HG03520 (cell line): Measurements from ENCODE around the gene SLC38A6.
"Not testable (repeated sequence)": the region's sequence is repeated elsewhere in the genome, so short reads cannot be mapped to it uniquely, and the experiment has no call there.

Source experiments
- ATAC-seq: cut with Tn5 transposase; IDR thresholded peaks from one replicate; pipeline ENCODE4 v1.9.1; 2021; ENCODE audit warnings: mild to moderate bottlenecking, moderate library complexity; ENCODE audit not compliant: unreplicated experiment

SLC38A6 gene

DNA sequence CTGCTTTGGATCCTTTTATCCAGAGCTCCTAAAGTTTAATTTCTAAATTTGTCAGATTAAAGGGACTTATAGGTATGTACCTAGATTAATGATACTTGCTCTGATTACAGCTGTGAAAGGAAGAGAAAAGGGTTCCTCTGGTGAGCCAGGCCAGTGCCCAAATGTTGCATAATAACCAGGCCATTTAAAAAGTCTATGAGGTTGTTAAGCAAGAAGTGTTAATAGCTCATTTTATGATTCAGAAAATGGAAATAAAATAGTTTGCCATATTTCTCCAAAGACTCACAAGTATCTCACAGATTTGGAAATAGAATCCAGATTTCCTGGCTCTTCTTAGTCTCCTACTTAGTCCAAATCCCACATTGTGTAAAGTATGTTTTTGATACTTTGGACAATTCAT, 67.6 kb downstream of the SLC38A6 start:
- no peak for ATAC-seq

DNA sequence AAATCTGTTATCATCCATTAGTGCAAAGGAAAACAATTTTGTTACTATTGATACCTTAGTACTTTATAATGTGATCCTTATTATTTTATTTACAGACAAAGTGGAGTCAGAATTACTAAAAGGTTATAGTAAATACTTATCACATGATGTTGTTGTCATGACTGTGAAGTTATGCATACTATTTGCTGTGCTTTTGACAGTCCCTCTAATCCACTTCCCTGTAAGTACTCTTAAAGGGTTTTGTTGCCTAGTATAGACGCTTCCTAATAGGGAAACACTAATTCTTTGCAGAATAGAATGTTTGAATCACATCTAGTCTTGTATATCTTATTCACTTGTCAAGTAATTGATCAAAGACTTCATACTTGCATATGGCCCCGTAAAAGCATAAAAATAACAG, 69.4 kb downstream of the SLC38A6 start:
- no peak for ATAC-seq

DNA sequence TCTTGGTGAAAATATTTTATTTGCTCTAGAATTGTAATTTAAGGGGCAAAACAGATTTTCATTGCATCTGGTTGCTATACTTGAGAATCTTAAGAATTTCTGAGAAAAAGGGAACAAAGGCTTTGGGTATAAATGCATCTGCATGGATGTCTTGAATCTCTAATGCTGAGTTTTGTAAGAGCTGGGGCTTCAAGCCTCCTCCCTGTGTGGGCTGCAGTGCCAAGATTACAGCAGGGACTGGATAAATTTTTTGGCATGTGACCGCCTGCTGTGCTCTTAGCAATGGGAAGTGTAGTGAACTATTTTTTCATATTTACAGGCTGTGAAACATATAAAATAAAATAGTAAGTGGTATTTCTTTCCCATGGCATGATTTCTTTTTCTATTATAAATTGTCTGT, 70.0 kb downstream of the SLC38A6 start:
- no peak for ATAC-seq

DNA sequence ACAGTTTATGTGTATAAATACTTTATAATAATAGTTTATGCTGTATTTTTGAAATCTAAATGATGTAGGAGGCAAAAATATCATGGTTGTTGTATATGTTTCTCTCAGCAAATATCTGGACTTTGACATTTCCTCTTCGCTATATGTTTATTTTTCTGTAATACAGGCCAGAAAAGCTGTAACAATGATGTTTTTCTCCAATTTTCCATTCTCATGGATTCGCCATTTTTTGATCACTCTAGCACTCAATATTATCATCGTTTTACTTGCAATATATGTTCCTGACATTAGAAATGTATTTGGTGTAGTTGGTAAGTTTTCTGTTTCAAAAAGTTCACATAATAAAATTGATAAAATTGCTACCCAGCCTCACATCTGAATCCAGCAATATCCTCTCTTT, 70.6 kb downstream of the SLC38A6 start:
- ATAC-seq, result no peak

DNA sequence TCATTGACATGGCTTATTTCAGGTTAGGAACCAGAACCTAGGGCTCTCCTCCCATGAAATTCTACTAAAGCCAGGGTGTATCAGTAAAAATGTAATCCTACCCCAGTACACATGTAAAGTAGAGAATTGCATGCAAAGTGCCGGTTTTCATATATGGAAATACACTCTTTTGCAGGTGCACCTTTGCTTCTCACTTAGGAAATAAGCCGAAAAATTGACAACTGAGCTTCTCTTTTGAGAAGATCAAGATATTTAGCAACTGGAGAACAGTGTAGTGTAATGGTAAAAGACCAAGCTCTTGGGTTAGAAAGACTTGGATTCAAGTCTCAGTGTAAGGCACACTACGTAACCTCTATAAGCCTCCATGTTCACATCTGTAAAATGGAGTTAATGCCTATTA, 82.4 kb downstream of the SLC38A6 start:
- ATAC-seq, result no peak

DNA sequence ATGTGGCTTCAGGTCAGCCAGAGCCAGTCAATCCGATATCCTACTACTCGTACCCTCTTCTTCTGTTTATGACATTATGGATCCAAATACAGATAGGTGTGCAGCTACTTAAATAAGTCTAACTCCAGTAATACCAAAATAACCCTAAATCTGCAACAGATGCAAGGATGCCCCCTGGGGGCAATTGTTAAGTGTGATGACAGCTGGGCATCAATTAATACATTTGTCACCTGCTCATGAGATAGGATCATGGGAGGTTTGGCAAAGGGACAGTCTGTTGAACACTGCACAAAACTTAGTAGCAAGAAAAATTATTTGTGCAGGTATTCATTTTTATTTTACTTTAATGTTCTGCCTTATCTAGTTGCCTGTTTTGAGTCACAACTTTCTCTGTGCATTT, 83.2 kb downstream of the SLC38A6 start:
- no peak for ATAC-seq

DNA sequence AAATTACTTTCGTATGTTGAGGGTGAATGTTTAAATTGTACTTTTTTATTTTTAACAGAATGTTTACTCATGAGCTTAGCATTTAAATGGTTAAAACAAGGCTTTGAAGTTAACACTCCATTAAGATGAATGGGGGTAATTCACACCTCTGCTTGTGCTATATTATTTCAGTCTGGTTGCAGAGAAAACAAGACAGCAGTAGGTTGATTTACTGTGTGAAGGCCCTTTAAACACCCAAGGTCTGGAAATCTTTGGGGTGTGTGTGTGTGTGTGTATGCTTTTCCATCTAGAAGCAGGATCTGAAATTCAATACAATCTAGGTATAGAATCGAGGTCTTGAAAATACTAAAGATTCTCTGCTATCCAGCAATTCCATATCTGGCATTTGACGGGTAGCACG, 83.8 kb downstream of the SLC38A6 start:
- ATAC-seq, result no peak

GRCh38 chr14:61065656-61066055, 84.6 kb downstream of the SLC38A6 start:
- ATAC-seq, result no peak

DNA sequence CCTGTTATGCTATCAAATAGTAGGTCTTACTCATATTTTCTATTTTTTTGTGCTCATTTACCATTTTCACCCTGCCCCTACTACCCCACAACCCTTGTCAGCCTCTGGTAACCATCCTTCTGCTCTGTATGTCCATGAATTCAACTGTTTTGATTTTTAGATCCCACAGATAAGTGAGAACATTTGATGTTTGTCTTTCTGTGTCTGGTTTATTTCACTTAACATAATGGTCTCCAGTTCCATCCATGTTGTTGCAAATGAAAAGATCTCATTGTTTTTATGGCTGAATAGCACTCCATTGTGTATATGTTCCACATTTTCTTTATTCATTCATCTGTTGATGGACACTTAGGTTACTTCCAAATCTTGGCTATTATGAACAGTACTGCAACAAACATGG, 91.4 kb downstream of the SLC38A6 start:
- ATAC-seq, result not testable (repeated sequence)

GRCh38 chr14:61074852-61075251, 93.8 kb downstream of the SLC38A6 start:
- no peak for ATAC-seq

DNA sequence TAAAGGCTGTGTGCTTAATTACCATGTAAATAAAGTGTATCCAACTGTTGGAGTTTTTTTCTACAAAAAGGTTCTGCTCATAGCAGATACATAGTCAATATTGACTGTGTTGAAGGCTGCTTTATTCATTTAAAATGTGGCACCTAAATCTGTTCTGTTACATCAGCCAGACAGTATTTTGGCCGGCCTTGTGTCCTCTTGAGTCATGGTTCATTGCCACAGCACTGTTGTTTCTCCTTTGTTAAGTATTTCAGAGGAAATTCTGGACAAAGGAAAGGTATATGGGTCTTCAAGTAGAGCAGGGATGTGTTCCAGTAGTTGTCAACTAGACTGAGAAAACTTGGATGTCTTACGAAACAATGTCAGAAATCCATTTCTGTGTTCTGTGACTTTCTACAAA, 95.5 kb downstream of the SLC38A6 start:
- ATAC-seq, result no peak

DNA sequence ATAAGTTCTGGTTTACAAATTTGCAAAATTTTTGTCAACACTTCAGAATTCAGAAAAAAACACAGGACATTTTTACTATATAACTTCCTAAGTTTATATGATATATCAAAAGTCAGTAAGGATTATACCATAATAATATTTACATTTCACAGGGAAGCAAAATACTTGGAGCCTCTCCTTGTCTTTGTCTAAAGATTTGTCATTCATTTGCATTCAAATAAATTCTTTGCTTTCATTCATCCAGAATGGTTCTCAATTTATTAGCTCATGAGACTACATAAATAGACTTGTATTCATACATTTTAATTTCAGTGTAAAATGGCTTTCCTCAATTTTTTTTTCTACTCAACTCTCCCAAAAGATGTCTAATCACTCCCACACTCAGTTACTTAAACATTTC, 96.4 kb downstream of the SLC38A6 start:
- no peak for ATAC-seq

GRCh38 chr14:61077951-61078720, 97.1 kb downstream of the SLC38A6 start:
- ATAC-seq, result no peak

- peak; percentile 94 for ATAC-seq
These were observed 99.6 kb downstream of the SLC38A6 start for GRCh38 chr14:61080591-61081010.

- no peak for ATAC-seq
These were observed 107.0 kb downstream of the SLC38A6 start for GRCh38 chr14:61088081-61088480.

GRCh38 chr14:61089126-61089750, 108.2 kb downstream of the SLC38A6 start:
- ATAC-seq, result no peak

DNA sequence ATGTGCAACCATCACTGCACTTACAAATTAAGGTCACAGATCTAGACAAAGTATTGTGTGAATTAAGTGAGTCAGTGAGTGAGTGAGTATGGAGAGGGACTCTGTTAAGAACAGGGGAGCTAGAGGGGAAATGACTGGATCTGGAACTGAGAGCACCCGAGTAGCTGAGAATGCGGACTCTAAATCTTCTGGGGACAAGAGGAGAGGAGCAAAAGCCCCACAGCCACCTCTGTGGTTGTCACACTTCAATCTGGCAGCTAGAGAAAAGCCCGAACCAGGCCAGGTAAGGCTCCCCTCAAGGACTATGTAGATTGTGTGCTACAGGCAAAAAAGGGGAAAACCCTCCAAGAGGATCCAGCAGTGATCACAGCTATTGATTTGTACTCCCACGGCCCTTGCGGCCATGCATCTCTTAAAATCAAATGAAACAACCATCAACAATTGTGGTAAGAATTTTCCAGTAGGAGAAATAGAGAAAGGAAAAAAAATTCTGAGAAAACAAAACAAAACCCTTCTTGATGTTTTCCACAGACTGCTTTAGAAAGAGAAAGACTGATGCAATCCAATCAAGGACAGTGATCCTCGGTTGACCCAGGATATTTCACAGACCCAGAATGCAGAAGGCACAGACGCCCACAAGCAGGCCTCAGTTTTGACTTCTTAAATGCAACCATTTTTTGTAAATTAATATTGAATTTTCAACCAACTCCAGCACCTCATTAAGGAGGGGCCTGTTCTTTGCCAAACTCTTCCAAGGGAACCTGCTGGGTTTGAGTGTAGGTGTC, 109.6 kb downstream of the SLC38A6 start:
- no peak for ATAC-seq

DNA sequence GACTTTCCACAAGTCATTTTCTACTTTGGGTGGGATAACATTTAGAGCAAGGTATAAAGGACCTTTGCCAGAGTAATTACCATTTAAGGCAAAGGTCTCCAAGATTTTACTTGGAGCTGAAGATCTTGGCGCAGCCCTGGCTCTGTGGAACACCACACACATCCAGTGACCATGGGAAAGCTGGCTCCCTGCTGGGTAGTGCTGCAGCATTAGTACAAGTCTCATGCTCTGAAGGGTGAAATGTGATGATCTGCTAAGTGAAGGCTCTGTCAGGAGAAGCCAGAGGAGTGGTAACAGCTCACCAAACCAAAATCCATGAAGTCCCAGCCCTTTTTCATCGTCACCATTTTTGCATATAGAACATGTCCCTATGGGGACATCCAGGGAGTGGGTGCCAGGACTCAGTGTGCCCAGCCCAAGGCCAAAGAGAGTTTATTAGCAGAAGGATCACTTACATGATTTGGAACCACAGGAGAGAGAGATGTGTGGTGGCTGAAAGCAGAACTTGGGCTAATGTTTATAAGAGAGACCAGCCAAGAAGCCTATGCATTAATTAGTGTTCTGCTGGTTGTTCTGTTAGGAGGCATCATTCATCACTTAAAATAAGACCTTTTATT, 110.7 kb downstream of the SLC38A6 start:
- no peak for ATAC-seq

- not testable (repeated sequence) for ATAC-seq
These were observed 117.1 kb downstream of the SLC38A6 start for GRCh38 chr14:61098096-61098495.

- ATAC-seq, result no peak
These were observed 117.7 kb downstream of the SLC38A6 start for GRCh38 chr14:61098721-61099120.

DNA sequence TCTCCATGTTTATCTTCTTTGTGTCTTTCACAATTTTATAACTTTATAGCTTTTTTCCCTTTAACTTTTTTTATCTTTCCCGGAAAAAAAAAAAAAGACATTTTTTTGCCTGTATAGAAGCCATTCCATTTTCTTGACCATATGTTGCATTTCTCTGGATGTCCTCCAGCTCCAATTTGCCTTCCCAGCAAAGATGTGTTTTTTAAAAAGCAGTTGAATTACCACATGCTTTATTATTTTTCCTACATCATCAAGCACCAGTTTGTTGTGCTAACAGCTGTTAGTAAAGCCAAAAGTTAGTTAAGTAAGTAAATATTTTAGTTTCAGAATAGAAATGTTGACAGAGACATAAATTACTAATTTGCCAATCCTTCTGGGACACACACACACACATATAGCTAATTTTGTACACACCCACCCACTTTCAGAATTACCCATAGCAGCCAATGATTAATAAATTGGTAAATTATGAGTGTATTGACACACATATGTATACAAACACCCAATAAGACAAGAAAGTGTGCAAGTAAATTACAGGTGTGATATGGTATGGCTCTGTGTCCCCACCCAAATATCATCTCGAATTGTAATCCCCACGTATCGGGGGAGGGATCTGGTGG, 118.3 kb downstream of the SLC38A6 start:
- ATAC-seq, result no peak
